HG03342 (cell line): ENCODE data around the gene CLPSL1.

Experiments used
- ATAC-seq: cut with Tn5 transposase; IDR thresholded peaks from one replicate; pipeline ENCODE4 v1.9.1; 2021; ENCODE audit warnings: mild to moderate bottlenecking, moderate library complexity; ENCODE audit not compliant: unreplicated experiment

CLPSL1 gene

GRCh38 chr6:35795453-35796071, 14.7 kb downstream of the CLPSL1 start:
- ATAC-seq: no peak

GRCh38 chr6:35796236-35796635, 15.4 kb downstream of the CLPSL1 start:
- ATAC-seq: no peak

DNA sequence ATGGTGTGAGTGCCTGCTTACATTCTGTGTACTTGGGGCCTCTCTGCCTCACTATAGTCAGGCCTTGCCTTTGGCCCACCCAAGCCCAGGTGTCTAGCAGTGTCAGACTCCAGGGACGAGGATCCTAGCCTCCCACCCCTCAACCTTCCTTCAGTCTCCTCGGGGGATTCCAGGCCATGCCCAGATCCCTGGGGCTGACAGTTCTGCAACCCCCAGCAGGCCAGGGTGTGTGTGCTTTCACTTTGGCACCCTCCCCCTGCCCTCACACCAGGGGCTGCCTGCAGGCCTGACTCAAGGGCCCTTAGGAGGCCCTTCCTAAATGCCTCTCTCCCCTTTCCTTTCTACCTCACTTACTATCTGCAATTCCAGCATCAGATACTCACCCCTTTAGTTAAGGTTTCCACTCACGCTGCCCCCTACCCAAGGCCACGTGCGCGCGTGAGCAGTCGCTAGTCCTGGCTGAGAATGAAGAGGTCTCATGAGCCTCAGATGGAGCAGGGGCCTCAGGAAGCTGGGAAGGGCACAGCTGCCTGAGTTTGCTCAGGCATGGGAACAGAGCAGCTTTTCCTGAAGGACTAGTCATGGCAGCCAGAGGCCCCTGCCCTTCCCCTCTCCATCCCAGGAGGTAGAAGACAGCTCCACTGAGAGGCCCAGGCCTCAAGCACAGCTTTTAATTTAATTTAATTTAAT, 17.2 kb downstream of the CLPSL1 start:
- ATAC-seq: no peak

DNA sequence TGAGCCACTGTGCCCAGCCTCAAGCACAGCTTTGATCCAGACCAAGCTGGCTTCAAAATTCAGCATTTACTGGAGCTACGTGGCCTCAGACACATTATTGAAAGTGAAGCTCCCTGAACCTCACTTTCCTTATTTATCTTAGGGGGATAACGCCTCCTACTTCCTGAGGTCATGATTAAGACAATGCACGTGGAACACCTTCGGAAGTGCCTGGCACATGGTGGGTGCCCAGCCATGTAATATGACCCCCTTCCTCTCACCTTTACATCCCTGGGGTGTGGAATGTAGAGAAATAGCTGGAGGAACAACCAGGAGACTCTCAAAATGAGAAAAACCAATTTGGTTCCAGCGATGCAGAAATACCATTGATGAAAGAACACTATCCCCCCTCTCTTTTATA, 17.9 kb downstream of the CLPSL1 start:
- ATAC-seq: no peak

DNA sequence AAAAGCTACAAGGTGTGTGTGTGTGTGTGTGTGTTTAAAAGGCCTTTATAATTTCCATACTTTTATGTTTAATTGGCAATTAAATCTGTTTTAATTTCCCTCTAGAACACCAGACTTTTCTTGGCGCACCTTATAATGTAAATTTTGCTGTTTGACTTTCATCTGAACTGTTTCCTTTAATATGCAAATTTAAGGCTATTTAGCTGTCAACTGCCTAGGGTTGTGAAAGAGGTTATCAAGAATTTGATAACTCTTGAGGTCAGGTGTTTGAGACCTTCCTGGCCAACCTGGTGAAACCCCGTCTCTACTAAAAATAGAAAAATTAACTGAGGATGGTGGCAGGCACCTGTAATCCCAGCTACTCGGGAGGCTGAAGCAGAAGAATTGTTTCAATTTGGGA, 20.3 kb downstream of the CLPSL1 start:
- no peak for ATAC-seq

GRCh38 chr6:35804996-35805736, 24.3 kb downstream of the CLPSL1 start, which contains the start of gene LHFPL5:
Gene LHFPL5, plus strand, starts transcription at chr6:35805352. Its CDS starts 319 bp downstream, at chr6:35805671.
- ATAC-seq: no peak

- no peak for ATAC-seq
Measured at GRCh38 chr6:35808688-35809087, 27.9 kb downstream of the CLPSL1 start.

DNA sequence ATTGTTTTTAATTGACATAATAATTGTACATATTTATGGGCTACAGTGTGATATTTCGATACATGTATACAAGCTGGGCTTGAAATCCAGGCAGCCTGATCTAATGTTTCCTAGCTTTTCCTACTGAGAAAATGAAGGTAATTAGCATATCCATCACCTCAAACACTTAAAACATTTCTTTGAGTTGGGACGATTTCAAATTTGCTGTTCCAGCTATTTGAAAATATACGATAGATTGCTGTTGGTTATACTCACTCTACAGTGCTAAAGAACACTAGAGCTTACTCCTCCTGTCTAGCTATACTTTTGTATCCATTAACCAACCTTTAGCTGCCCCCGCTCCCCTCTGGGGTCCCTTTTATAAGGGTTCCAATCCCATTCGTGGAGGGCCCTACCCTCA, 29.0 kb downstream of the CLPSL1 start:
- no peak for ATAC-seq

- no peak for ATAC-seq
Measured at GRCh38 chr6:35810971-35811698, 30.3 kb downstream of the CLPSL1 start.

- ATAC-seq: no peak
Measured at GRCh38 chr6:35811699-35811995, 30.8 kb downstream of the CLPSL1 start.

DNA sequence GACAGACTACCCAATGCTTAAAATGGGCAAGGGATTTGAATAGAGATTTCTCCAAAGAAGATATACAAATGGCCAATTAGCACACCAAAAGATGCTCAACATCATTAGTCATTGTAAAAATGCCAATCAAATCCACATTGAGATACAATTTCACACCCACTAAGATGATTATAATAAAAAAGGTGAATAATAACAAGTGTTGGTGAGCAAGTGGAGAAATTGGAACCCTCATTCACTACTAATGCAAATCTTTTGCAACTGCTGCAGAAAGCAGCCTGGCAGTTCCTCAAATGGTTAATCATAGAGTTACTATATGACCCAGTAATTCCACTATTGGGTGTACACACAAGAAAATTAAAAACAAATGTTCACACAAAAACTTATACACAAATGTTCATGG, 36.7 kb downstream of the CLPSL1 start:
- ATAC-seq: no peak

DNA sequence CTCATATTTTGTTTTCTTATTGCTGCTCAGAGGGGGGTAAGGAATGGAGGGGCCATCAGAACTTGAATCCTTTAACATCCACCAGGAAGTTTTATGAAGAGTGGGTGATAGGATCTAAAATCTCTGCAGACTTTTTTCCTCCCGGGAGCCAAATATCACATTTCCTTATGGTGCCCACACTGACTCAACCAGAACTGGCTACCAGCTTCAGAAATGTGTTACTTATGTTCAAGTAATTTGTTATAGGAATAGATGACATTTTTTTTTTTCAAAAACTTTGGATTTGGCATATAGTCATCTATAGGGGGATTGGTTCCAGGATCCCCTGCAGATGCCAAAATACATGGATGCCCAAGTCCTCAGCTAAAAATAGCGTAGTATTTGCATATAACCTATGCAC, 42.8 kb downstream of the CLPSL1 start:
- no peak for ATAC-seq

DNA sequence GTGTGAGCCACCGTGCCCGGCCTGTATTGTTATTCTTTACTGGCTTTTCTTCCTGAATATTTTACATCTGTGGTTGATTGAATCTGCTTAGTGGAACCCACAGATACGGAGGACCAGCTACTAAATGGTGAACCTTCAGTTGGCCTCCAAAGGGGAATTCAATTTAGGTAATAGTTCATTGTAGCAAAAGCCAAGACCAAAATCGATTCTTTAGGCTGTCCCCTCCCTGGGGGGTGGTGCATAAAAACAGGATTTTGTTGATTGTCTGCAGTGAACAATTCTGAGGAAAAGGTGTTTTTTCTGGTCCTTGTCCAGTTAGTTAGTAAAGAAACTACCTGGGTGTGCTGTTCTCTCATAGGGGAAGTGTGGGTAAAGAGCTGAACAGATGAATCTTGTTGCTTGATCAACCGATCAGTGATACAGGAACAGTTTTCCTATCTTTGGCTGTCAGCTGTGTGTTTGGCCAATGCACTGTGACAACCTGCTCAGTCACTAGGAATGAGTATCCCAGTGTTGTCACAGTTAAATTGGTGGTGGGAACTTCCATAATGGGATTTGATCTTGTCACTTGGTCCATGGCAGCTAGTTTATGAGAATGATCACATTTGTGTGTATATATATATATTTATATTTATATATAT, 43.9 kb downstream of the CLPSL1 start:
- no peak for ATAC-seq

GRCh38 chr6:35829306-35829705, 48.5 kb downstream of the CLPSL1 start:
- no peak for ATAC-seq

DNA sequence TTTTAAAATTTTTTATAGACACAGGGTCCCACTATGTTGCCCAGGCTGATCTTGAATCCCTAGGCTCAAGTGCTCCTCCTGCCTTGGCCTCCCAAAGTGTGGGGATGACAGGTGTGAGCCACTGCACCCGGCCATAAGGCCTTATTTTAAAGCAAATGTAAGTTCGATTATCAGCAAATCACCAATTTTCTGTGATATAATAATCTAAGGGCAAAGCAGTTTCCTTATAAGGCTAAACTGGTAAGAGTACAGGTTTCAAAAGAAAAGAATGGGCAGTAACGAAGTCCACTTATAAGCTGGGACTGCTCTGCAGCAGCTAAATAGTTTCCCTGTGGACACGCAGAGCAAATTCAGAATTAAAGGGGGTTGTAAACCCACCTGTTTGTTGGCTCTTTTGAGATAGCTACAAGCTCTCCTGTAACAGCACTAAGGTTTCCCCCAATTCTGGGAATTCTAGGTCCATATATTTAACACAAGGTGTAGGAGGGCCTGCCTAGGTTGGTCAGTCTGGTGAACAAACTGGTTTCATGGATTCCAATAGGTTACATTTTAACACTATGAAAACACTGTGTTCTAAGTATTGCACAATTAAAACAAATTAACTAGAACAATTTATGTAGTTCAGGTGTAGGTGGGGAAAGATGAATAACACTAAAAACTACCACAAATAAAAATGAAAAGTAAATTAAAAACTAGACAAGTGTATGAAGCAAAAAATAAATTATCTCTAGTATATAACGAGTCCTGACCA, 50.6 kb downstream of the CLPSL1 start:
- no peak for ATAC-seq

DNA sequence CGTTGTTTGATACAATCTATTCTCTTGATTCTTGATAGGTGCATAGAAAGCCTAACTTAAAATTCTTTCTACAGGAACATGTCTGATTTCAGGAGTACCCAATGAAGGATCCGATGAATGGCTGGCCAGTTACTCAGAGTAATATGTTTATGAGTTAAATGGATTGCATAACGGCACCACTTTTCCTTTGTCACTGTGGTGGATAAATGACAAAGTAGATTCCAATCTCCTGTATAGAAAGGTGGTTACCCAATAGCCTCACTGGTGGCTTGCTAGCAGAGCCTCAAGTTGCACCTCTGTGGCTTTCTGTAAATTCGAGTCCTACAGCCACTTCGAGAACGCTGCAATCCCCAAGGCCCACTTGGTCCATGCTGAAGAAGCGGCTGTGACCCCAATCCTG, 52.7 kb downstream of the CLPSL1 start:
- ATAC-seq: no peak
